G401 (cell line): Measurements from ENCODE around the gene CD3D. TPM values are rescaled to one million over a fixed set of nuclear protein-coding genes. Genes with fewer than 3 reads are reported as not detected.

ENCODE experiments used
- DNase-seq: peaks from one replicate; pipeline ENCODE4 v3.0.0-alpha.2; 2015; ENCODE audit warnings: low spot score
- in situ Hi-C: cut with HindIII; loops from 2 replicates; pipeline ENCODE4 v1.10.0; 2016; ENCODE audit warnings: low sequenced_read_pairs, mixed read lengths
- total RNA-seq: library from RNA; depleted of rRNA; stranded (reverse); fragments of >200 nt; shearing (Covaris generic); gene quantifications from 2 replicates; pipeline ENCODE4 v1.2.3, GENCODE V29; 2014; rRNA removed

The CD3D gene
- total RNA-seq, 1 experiment from 2014 or later, result not detected

DNA sequence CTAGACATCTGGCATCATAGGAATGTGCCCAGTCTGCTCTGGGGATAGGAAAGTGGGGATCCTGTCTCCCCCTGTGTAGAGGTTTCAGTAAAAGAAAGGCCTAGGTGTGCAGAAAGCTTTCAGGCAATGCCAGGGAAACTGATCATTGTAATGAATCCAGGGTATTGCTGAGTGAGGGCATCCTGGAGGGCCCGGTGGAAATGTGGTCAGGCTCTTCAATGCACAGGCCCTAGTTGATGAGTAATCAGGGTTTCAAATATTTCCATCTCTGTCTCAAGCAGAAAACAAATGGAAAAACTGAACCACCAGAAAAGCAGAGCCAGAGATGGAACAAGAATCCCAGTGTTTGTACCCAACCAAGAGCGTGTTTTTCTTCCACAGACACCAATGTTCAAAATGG lies 35.9 kb downstream of the CD3D start:
- no peak for DNase-seq
- in situ Hi-C loops, result no loop called here

DNA sequence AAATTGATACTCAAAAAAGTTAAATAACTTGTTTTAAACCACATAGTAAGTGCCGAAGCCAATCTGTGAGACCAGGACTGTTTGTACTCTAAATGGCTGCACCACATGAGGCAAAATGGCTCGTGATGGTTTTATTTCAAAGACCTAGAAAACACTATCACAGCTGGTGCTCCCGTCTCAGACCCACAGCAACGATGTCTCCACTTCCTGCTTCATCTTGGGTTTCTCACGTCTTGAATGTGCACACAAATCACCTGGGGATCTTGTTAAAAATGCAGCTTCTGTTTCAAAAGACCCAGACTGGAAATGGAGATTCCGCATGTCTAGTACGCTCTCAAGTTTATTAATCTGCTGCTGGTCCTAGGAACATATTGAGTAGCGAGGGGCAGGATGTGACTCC lies 36.8 kb downstream of the CD3D start:
- no peak for DNase-seq
- in situ Hi-C loops, result no loop called here

DNA sequence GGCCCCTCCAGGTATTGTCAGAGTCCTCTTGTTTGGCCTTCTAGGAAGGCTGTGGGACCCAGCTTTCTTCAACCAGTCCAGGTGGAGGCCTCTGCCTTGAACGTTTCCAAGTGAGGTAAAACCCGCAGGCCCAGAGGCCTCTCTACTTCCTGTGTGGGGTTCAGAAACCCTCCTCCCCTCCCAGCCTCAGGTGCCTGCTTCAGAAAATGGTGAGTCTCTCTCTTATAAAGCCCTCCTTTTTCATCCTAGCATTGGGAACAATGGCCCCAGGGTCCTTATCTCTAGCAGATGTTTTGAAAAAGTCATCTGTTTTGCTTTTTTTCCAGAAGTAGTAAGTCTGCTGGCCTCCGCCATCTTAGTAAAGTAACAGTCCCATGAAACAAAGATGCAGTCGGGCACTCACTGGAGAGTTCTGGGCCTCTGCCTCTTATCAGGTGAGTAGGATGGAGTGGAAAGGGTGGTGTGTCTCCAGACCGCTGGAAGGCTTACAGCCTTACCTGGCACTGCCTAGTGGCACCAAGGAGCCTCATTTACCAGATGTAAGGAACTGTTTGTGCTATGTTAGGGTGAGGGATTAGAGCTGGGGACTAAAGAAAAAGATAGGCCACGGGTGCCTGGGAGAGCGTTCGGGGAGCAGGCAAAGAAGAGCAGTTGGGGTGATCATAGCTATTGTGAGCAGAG lies 37.8 kb downstream of the CD3D start, which contains the start of gene CD3E:
Gene CD3E (plus strand): TSS at position 163 of the 681 bp plus-strand sequence. CDS start 223 bp downstream, at position 386.
- in situ Hi-C loops, result no loop called here

DNA sequence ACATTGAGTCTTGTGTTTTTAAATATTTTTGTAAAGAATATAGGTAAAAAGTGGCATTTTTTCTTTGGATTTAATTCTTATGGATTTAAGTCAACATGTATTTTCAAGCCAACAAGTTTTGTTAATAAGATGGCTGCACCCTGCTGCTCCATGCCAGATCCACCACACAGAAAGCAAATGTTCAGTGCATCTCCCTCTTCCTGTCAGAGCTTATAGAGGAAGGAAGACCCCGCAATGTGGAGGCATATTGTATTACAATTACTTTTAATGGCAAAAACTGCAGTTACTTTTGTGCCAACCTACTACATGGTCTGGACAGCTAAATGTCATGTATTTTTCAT lies 38.3 kb downstream of the CD3D start:
- in situ Hi-C loops, result no loop called here
- DNase-seq, result no peak

More for the DNA sequence above, 37.8 kb downstream of the CD3D start, which contains the start of gene CD3E:
- no peak for DNase-seq

DNA sequence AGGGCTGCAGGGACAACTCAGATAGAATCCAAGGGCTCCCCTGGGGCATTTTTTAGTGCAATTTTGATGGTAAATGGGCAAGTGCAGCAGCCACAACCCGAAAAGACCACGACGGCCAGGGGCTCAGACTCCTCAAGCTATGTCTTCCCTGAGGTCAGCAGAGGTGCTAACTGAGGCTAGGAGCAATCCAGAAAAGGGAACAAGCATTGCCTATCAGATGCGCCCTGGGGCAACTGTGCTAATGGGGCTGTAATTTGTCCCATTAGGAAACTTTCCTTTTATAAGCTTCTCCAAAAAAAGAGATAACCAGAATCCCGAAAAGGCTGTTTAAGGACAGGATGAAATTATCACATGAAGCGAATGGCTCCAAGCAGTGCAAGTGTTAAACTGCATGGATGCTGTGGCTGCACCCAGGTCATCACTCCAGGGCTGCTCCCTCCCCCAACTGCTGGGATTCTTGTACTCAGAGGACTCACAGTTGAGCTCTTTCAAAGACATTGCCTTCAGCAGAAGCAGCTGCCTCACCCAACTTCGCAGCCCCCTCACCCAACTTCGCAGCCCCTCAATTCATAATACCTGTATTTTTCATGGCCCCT lies 40.8 kb downstream of the CD3D start:
- in situ Hi-C loops, result no loop called here

DNA sequence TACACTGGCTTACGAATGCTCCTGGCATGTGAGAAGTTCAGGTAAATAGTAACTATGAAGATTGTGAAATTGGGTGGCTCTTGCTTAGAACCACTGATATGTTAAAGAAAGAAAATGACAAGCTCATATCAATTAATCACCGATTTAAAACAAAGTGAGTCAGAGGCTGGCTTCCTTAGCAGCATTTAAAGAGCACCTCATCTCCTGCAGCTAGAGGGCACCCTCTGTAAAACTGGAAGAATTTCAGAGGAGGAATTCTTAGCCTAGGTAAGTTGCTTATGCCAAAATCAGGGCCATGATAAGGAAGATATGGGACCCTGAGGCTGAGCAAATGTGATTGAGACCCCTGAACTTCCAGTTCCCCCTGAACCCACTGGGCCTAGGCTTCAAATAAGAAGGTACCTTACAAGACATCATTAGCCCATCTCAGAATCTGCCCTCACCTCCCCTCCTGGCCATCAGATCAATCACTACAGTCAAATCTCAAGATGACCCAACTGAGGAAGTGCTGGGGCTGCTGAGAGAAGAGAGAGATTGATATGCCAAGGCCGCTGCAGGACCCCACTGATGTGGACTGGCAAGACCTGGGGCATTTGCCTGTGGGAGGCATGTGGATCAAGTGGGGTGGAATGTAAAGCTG lies 46.6 kb downstream of the CD3D start:
- peak; percentile 47 for DNase-seq
- in situ Hi-C loops, result no loop called here

More for the DNA sequence above, 40.8 kb downstream of the CD3D start:
- DNase-seq, result no peak

DNA sequence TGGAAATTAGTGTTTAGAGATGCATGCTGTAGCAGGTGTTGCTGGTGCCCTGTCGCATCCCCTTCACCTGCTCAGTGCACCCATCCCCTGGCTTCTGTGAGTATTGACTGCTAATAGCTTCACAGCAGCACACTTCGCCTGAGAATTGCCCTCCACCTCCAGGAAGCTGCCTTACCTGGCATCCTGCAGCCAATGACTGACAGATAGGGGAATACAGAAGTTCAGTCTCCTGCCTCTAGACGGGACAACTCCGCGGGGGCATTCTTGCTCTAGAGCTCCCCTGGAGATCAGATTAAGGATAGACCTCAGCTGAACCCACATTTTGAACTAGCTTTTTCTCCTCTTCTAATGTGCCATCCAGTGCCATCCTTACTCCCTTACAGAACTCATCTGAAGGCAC lies 47.3 kb downstream of the CD3D start:
- DNase-seq, result no peak
- in situ Hi-C loops, result no loop called here

DNA sequence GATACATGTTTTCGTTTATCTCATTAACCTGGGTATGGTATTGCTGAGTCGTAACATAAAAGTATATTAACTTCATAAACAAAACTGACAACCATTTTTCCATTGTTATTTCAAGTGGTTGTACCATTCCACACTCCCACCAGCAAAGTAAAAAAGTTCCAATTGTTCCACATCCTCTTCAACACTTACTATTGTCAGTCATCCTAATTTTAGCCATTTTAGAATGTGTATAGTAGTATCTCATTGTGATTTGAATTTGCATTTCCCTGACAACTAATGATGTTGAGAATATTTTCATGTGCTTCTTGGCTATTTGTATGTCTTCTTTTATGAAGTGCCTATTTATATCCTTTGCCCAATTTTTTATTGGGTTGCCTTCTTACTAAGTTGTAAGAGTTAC lies 48.5 kb downstream of the CD3D start:
- no peak for DNase-seq
- in situ Hi-C loops, result no loop called here

DNA sequence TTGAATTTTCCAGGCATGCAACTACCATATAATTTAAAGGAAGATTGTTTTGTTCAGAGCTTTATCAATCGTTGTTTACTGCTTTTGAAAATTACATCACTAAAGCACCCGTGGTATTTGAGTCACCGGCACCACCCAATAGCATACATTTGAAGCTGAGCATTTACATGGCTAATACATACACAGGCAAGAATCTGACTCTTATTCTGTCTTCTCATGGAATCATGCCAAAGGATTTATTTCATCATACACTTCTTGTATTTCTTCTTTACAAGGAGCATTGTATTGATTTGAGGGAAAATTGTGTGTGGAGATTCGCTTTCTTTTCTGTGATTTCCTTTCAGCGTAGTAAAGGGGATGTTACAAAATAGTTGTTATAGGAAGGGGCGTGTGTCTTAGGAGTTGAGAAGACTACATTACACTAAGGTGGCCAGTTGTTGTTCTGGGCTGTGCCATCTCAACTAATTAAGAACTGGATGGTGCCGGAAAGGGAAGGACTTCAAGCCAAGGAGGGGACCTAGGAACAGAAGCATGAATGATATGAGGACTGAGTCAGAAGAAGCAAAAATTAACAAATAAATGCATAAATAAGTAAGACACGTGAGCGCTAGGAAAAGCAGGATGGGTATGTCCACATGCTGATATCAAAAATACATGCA lies 50.9 kb downstream of the CD3D start:
- in situ Hi-C loops, result no loop called here
- DNase-seq, result no peak

DNA sequence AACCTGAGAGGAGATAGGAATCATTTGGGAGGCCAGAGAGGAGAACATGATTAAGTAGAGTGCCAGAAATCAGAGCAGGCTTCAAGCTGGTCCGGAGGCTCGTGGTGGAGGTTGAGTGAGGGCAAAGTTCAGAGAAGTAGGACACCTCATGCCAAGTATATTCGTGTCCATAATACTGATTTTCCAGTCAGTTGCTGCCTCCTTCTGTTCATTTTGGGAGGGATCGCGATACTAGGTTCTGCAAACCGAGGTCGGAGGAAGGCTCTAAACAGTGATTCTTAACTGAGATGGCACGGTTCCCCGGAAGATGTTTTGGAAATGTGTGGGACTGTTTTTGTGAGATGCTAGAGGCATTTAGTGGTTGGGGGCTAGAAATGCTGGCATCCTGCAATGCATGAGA lies 51.6 kb downstream of the CD3D start:
- in situ Hi-C loops, result no loop called here
- peak; percentile 33 for DNase-seq

DNA sequence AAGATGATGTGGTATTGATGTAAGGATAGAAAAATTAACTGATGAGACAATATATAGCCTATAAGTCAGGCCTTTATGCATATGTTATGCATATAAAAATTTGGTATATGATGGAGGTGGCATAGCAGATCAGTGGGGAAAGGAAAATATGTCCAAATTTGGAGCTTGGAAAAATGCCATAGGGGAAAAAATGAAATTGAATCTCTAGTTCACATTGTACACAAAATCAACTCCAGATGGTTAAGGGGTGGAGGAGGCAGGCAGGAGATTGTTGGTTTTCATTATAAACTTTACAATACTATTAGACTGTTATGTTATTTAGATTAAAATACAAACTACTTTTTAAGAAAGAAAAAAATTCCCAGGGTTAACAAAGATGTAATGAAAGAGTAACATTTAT lies 53.1 kb downstream of the CD3D start:
- in situ Hi-C loops, result no loop called here
- DNase-seq, result no peak

Other genes with a start within 250 kb of the CD3D start
- not detected in 2 replicates for gene SCN4B, start 189.9 kb downstream of the CD3D start, total RNA-seq
- gene SCN2B, start 166.1 kb downstream of the CD3D start, total RNA-seq, result 0.10 TPM in 1 of 2 replicates, not detected in the other
- gene JAML, start 117.7 kb downstream of the CD3D start, total RNA-seq, result not detected in 2 replicates
- gene MPZL3, start 90.3 kb downstream of the CD3D start, total RNA-seq, result not detected in 2 replicates
- gene MPZL2, start 78.4 kb downstream of the CD3D start, total RNA-seq, result not detected in 2 replicates
- gene CD3E, start 38.0 kb downstream of the CD3D start, total RNA-seq, result not detected in 2 replicates
- not detected in 2 replicates for gene CD3G, start 1.6 kb upstream of the CD3D start, total RNA-seq
- 24.3 and 35.0 TPM in 2 replicates for gene UBE4A, start 16.9 kb upstream of the CD3D start, total RNA-seq
- gene ATP5MG, start 58.9 kb upstream of the CD3D start, total RNA-seq, result 146 and 244 TPM in 2 replicates
- 6.6 and 20.5 TPM in 2 replicates for gene KMT2A, start 93.8 kb upstream of the CD3D start, total RNA-seq
- gene TTC36, start 184.8 kb upstream of the CD3D start, total RNA-seq, result 3.3 TPM in 1 of 2 replicates, not detected in the other
- gene TMEM25, start 188.5 kb upstream of the CD3D start, total RNA-seq, result 22.0 and 23.1 TPM in 2 replicates
- 8.5 and 8.7 TPM in 2 replicates for gene IFT46, start 223.2 kb upstream of the CD3D start, total RNA-seq
- 88.3 and 91.9 TPM in 2 replicates for gene ARCN1, start 229.7 kb upstream of the CD3D start, total RNA-seq